GM23248 (cell line): ENCODE results near the gene ZGPAT. TPM values are rescaled to one million over a fixed set of nuclear protein-coding genes. Genes with fewer than 3 reads are reported as not detected.

Experiments
- DNase-seq: peaks from one replicate; pipeline ENCODE4 v3.0.0-alpha.2; 2015
- H2AFZ ChIP-seq: fragments of 200-600 bp; sonication (generic); 2 replicates; pipeline ENCODE4 v1.6.1; 2016; ENCODE audit warnings: antibody characterized with exemption
- H3F3A ChIP-seq: fragments of 200-600 bp; sonication (generic); 2 replicates; pipeline ENCODE4 v1.6.1; 2016; ENCODE audit warnings: mild to moderate bottlenecking, antibody characterized with exemption, mixed run types; ENCODE audit not compliant: insufficient read depth
- H3K27ac ChIP-seq: fragments of 200-600 bp; sonication (generic); 2 replicates; pipeline ENCODE4 v1.5.1; 2016; ENCODE audit warnings: mild to moderate bottlenecking
- H3K27me3 ChIP-seq: fragments of 200-600 bp; sonication (generic); replicated peaks from 2 replicates; pipeline ENCODE4 v1.6.1; 2016; ENCODE audit warnings: mild to moderate bottlenecking; ENCODE audit not compliant: insufficient read depth
- H3K36me3 ChIP-seq: fragments of 200-600 bp; sonication (generic); 2 replicates; pipeline ENCODE4 v1.6.1; 2016; ENCODE audit warnings: low read depth, mild to moderate bottlenecking
- H3K4me1 ChIP-seq: fragments of 200-600 bp; sonication (generic); 2 replicates; pipeline ENCODE4 v1.6.1; 2016; ENCODE audit warnings: mild to moderate bottlenecking; ENCODE audit not compliant: insufficient read depth
- H3K4me2 ChIP-seq: fragments of 200-600 bp; sonication (generic); one replicate; pipeline ENCODE4 v1.6.1; 2016; ENCODE audit warnings: mild to moderate bottlenecking; ENCODE audit not compliant: unreplicated experiment
- H3K4me3 ChIP-seq: fragments of 200-600 bp; sonication (generic); 2 replicates; pipeline ENCODE4 v1.5.1; 2016; ENCODE audit warnings: mild to moderate bottlenecking
- H3K79me2 ChIP-seq: fragments of 200-600 bp; sonication (generic); 2 replicates; pipeline ENCODE4 v1.6.1; 2016; ENCODE audit warnings: mild to moderate bottlenecking; ENCODE audit not compliant: insufficient read depth
- H3K9ac ChIP-seq: fragments of 200-600 bp; sonication (generic); 2 replicates; pipeline ENCODE4 v1.6.1; 2016; ENCODE audit warnings: mild to moderate bottlenecking
- H3K9me2 ChIP-seq: fragments of 200-600 bp; sonication (generic); 2 replicates; pipeline ENCODE4 v1.6.1; 2016; ENCODE audit warnings: mixed run types, mild to moderate bottlenecking, moderate library complexity; ENCODE audit not compliant: insufficient read depth
- H3K9me3 ChIP-seq: fragments of 200-600 bp; sonication (generic); one replicate; pipeline ENCODE4 v1.6.1; 2017; ENCODE audit warnings: low read depth
- H4K20me1 ChIP-seq: fragments of 200-600 bp; sonication (generic); 2 replicates; pipeline ENCODE4 v1.6.0; 2016; ENCODE audit not compliant: insufficient read depth
- EZH2 ChIP-seq: fragments of 200-600 bp; sonication (generic); IDR thresholded peaks from 2 replicates; pipeline ENCODE4 v1.6.1; 2018; ENCODE audit warnings: antibody characterized with exemption, mild to moderate bottlenecking; ENCODE audit not compliant: insufficient read depth, poor library complexity, severe bottlenecking
- EZH2phosphoT487 ChIP-seq: fragments of 200-600 bp; sonication (generic); IDR thresholded peaks from 2 replicates; pipeline ENCODE4 v1.6.1; 2018; ENCODE audit warnings: antibody characterized with exemption, moderate library complexity, mild to moderate bottlenecking, low read depth; ENCODE audit not compliant: insufficient read depth
- WGBS, 2 experiments: methylation state at CpG; one replicate each; pipeline ENCODE4 v1.1.6; 2015 to 2017; ENCODE audit warnings: low lambda C conversion rate in 2 of 2, low coverage in 1 of 2; ENCODE audit errors: missing lambda C conversion rate in 2 of 2; 5-methylcytosine and 5-hydroxymethylcytosine counted together
- in situ Hi-C: fragments of 300-500 bp; cut with MboI; formaldehyde crosslinking; loops from 2 replicates; pipeline ENCODE4 v1.15.0; 2020
- polyA plus RNA-seq: library from polyadenylated mRNA; unstranded; fragments of >200 nt; fragmentation: Nextera tagmentation; extraction: Ambion mirVana; gene quantifications from 2 replicates; pipeline ENCODE4 v1.2.1, GENCODE V29; 2016
- total RNA-seq: library from RNA; depleted of rRNA; stranded (reverse); fragments of >200 nt; shearing (Covaris generic); gene quantifications from 2 replicates; pipeline ENCODE4 v1.2.3, GENCODE V29; 2014

The ZGPAT gene
- total and polyA plus RNA-seq, 2 experiments from 2014 or later = 22.7 to 28.5 TPM

GRCh38 chr20:63675681-63676368 is 32.0 kb upstream of the ZGPAT start:
- WGBS, 2 experiments = 97 to 98% methylated on average over 20 of the region's 20 CpGs
- H3K4me3 ChIP-seq = no peak overlapping the region
- H3K9ac ChIP-seq = no peak overlapping the region
- no peaks in the 10 kb centered on the region for H3F3A ChIP-seq
- in situ Hi-C loops = no loop called here
- H3K79me2 ChIP-seq = no peaks in the 10 kb centered on the region
- H2AFZ ChIP-seq = no peak overlapping the region
- no peak overlapping the region for H3K4me2 ChIP-seq
- H3K9me2 ChIP-seq = no peaks in the 10 kb centered on the region
- no peak for DNase-seq
- no peaks in the 10 kb centered on the region for H3K36me3 ChIP-seq
- no peak for TF ChIP-seq EZH2
- TF ChIP-seq EZH2phosphoT487 = no peak
- H3K9me3 ChIP-seq = no peaks in the 10 kb centered on the region
- H4K20me1 ChIP-seq = no peaks in the 10 kb centered on the region
- H3K27ac ChIP-seq = no peak overlapping the region
- H3K4me1 ChIP-seq = no peaks in the 10 kb centered on the region
- H3K27me3 ChIP-seq = no peaks in the 10 kb centered on the region

- Histone ChIP-seq H3K79me2 (no peaks in the 10 kb centered on the region), H3K36me3 (no peaks in the 10 kb centered on the region), H3K27me3 (no peaks in the 10 kb centered on the region), H2AFZ (no peak overlapping the region), H3K9me2 (no peaks in the 10 kb centered on the region), H3K27ac (no peak overlapping the region), H3K4me1 (peaks cover 13% of the 10 kb centered on the region), H3F3A (peaks cover 14% of the 10 kb centered on the region; the same call in 1 of the 2 replicates), H3K4me2 (no peak overlapping the region), H3K9ac (no peak overlapping the region), H4K20me1 (no peaks in the 10 kb centered on the region), H3K4me3 (no peak overlapping the region), H3K9me3 (no peaks in the 10 kb centered on the region)
- in situ Hi-C loops = no loop called here
- 41 to 47% methylated on average over 13 of the region's 13 CpGs for WGBS, 2 experiments
- TF ChIP-seq EZH2 (no peak), EZH2phosphoT487 (no peak)
- DNase-seq = no peak
Observed at GRCh38 chr20:63678071-63678470, 29.8 kb upstream of the ZGPAT start.

GRCh38 chr20:63678667-63679465 is 29.0 kb upstream of the ZGPAT start:
- DNase-seq = no peak
- in situ Hi-C loops = no loop called here
- no peaks in the 10 kb centered on the region for H3K79me2 ChIP-seq
- no peak overlapping the region for H2AFZ ChIP-seq
- H3K9me2 ChIP-seq = no peaks in the 10 kb centered on the region
- no peak overlapping the region for H3K9ac ChIP-seq
- no peak overlapping the region for H3K27ac ChIP-seq
- no peaks in the 10 kb centered on the region for H4K20me1 ChIP-seq
- H3K27me3 ChIP-seq = no peaks in the 10 kb centered on the region
- H3K9me3 ChIP-seq = no peaks in the 10 kb centered on the region
- TF ChIP-seq EZH2 = no peak
- no peak for TF ChIP-seq EZH2phosphoT487
- peaks cover 14% of the 10 kb centered on the region for H3K4me1 ChIP-seq
- no peak overlapping the region for H3K4me3 ChIP-seq
- no peak overlapping the region for H3K4me2 ChIP-seq
- WGBS, 2 experiments = 81 to 90% methylated on average over 20 to 38 of the region's 38 CpGs
- H3K36me3 ChIP-seq = no peaks in the 10 kb centered on the region
- peaks cover 22% of the 10 kb centered on the region for H3F3A ChIP-seq

GRCh38 chr20:63679799-63680305 is 28.0 kb upstream of the ZGPAT start:
- no peak for TF ChIP-seq EZH2
- no peak for TF ChIP-seq EZH2phosphoT487
- WGBS, 2 experiments = 93 to 95% methylated on average over 19 of the region's 19 CpGs
- in situ Hi-C loops = no loop called here

More at GRCh38 chr20:63679799-63680305, 28.0 kb upstream of the ZGPAT start:
- DNase-seq = no peak
- H3K79me2 ChIP-seq = no peaks in the 10 kb centered on the region
- no peak overlapping the region for H3K27ac ChIP-seq
- H3F3A ChIP-seq = peaks cover 27% of the 10 kb centered on the region
- H3K27me3 ChIP-seq = no peaks in the 10 kb centered on the region
- no peaks in the 10 kb centered on the region for H3K9me3 ChIP-seq
- no peak overlapping the region for H3K4me2 ChIP-seq
- no peak overlapping the region for H3K9ac ChIP-seq
- H4K20me1 ChIP-seq = no peaks in the 10 kb centered on the region
- peaks cover 14% of the 10 kb centered on the region for H3K4me1 ChIP-seq
- H3K36me3 ChIP-seq = no peaks in the 10 kb centered on the region
- H3K4me3 ChIP-seq = no peak overlapping the region
- H3K9me2 ChIP-seq = no peaks in the 10 kb centered on the region
- no peak overlapping the region for H2AFZ ChIP-seq
